Gastrocnemius medialis (tissue), 4 donors: ENCODE data around the gene GHDC. TPM values are rescaled to one million over a fixed set of nuclear protein-coding genes. Genes with fewer than 3 reads are reported as not detected.
A peak's percentile ranks its signal among the peaks of the same experiment; 100 is the strongest.
"Not testable (repeated sequence)": the region's sequence is repeated elsewhere in the genome, so short reads cannot be mapped to it uniquely, and the experiment has no call there.

Experiments used
- ATAC-seq, 2 donors: fragments of 150-250 bp; one replicate each; pipeline ENCODE4 v1.9.1; 2016
- DNase-seq, 2 donors: peaks; one replicate each; pipeline ENCODE4 v3.0.0-alpha.2; 2019
- H3K27ac ChIP-seq, 4 donors: fragments of 200-600 bp; sonication (generic); 1 replicate in 1 of 4; 2 replicates in 3 of 4; pipeline ENCODE4 v1.5.1; 2016 to 2018; ENCODE audit warnings: mild to moderate bottlenecking in 2 of 4, moderate library complexity in 1 of 4
- H3K27me3 ChIP-seq, 3 donors: fragments of 200-600 bp; sonication (generic) in 2 of 3; 1 replicate in 1 of 3; 2 replicates in 2 of 3; pipeline versions ENCODE4 v1.5.1 to v1.6.0; 2016 to 2019; ENCODE audit warnings: mild to moderate bottlenecking in 1 of 3, moderate library complexity in 1 of 3
- H3K36me3 ChIP-seq, 2 donors: fragments of 200-600 bp; sonication (generic) in 1 of 2; one replicate each; pipeline ENCODE4 v1.5.1; 2017 to 2018
- H3K4me1 ChIP-seq, 2 donors: fragments of 200-600 bp; sonication (generic) in 1 of 2; one replicate each; pipeline ENCODE4 v1.5.1; 2016 to 2017; ENCODE audit warnings: mild to moderate bottlenecking in 2 of 2
- H3K4me3 ChIP-seq, 4 donors: fragments of 200-600 bp; sonication (generic) in 3 of 4; 1 replicate in 1 of 4; 2 replicates in 3 of 4; pipeline ENCODE4 v1.5.1; 2016 to 2019; ENCODE audit warnings: mild to moderate bottlenecking in 2 of 4
- H3K9me3 ChIP-seq, 3 donors: fragments of 200-600 bp; sonication (generic) in 2 of 3; 1 replicate in 1 of 3; 2 replicates in 2 of 3; pipeline ENCODE4 v1.5.1; 2016 to 2019
- CTCF ChIP-seq, 5 experiments: fragments of 450-650 bp in 3 of 5; fragments of 200-600 bp in 2 of 5; sonication (generic) in 2 of 5; IDR thresholded peaks in 4 of 5; conservative IDR thresholded peaks in 1 of 5; 1 replicate in 4 of 5; 2 replicates in 1 of 5; pipeline ENCODE4 v1.5.1; 2016 to 2019; ENCODE audit warnings: antibody characterized with exemption in 5 of 5, mild to moderate bottlenecking in 3 of 5, moderate library complexity in 3 of 5
- POLR2A ChIP-seq, 2 donors: fragments of 450-650 bp; IDR thresholded peaks; one replicate each; pipeline ENCODE4 v1.6.1; 2017; ENCODE audit warnings: antibody characterized with exemption in 2 of 2, mild to moderate bottlenecking in 2 of 2, moderate library complexity in 2 of 2
- in situ Hi-C, 4 donors: fragments of 200-750 bp; cut with MboI; loops; one replicate each; pipeline versions ENCODE4 v1.15.0 to v1.8.0; 2017; ENCODE audit warnings: low sequenced_read_pairs in 4 of 4
- intact Hi-C: fragments of 100-400 bp; cut with DNase I; formaldehyde crosslinking; loops from one replicate; pipeline ENCODE4 v1.15.1; 2023; ENCODE audit warnings: low total_unique reads
- total RNA-seq, 4 donors: library from RNA; depleted of rRNA; stranded (reverse); fragments of >200 nt; gene quantifications; one replicate each; pipeline versions ENCODE4 v1.1.0 to v1.2.3, GENCODE V29; 2016

Gene GHDC
- 10 to 100 TPM; 13.8 to 20.0 (median 18.2) TPM for total RNA-seq

GRCh38 chr17:42193969-42194899, at the start of gene GHDC:
Gene GHDC (minus strand): TSS chr17:42194494. CDS start chr17:42193581, 913 bp downstream.
- peak; percentile 77 to 86 for DNase-seq
- Histone ChIP-seq H3K27me3 (no peaks in the 10 kb centered on the region), H3K36me3 (no peaks in the 10 kb centered on the region), H3K4me3 (peak within 1 kb of the TSS; percentile 71 to 95 (median 79)), H3K9me3 (no peaks in the 10 kb centered on the region), H3K4me1 (peaks cover 16 to 23% of the 10 kb centered on the region in 2 donors), H3K27ac (peak within 1 kb of the TSS; percentile 80 to 95 (median 89))
- TF ChIP-seq POLR2A (IDR thresholded peaks at IDR 0.05) = no peak
- TF ChIP-seq CTCF (IDR thresholded peaks at IDR 0.05 in 4 of 5, conservative IDR thresholded peaks at IDR 0.05 in 1 of 5) = peak in 1 of 5 experiments; percentile 17
- in situ Hi-C loops (no loop called here), intact Hi-C loops (loop anchor here (2.0 to 5.0 kb wide), 2 partner anchors 17 to 93 kb away; partner anchors contain the start of gene STAT5A)
- peak; percentile 97 to 98 for ATAC-seq

- no peaks in the 10 kb centered on the region for H3K27me3 ChIP-seq
- ATAC-seq (no peak), DNase-seq (no peak)
- H3K9me3 ChIP-seq = no peaks in the 10 kb centered on the region
- in situ Hi-C loops = no loop called here
- peak overlapping the region; percentile 18 to 64 (median 44) for H3K27ac ChIP-seq
- H3K4me3 ChIP-seq = no peak overlapping the region
- intact Hi-C loops = no loop called here
- peaks cover 26 to 59% of the 10 kb centered on the region in 2 donors for H3K4me1 ChIP-seq
- no peaks in the 10 kb centered on the region for H3K36me3 ChIP-seq
- TF ChIP-seq POLR2A (IDR thresholded peaks at IDR 0.05) (no peak), CTCF (IDR thresholded peaks at IDR 0.05 in 4 of 5, conservative IDR thresholded peaks at IDR 0.05 in 1 of 5) (no peak)
These were observed 49.2 kb upstream of the GHDC start for GRCh38 chr17:42243493-42243982.

- in situ Hi-C loops (no loop called here), intact Hi-C loops (no loop called here)
- no peak overlapping the region for H3K4me3 ChIP-seq
- DNase-seq (no peak), ATAC-seq (no peak)
- H3K27me3 ChIP-seq = no peaks in the 10 kb centered on the region
- no peaks in the 10 kb centered on the region for H3K9me3 ChIP-seq
- H3K27ac ChIP-seq = peak overlapping the region in 3 of 4 donors; percentile 0 to 21 (median 17)
- no peaks in the 10 kb centered on the region for H3K36me3 ChIP-seq
- H3K4me1 ChIP-seq = peaks cover 19 to 53% of the 10 kb centered on the region in 2 donors
- no peak for TF ChIP-seq CTCF (IDR thresholded peaks at IDR 0.05 in 4 of 5, conservative IDR thresholded peaks at IDR 0.05 in 1 of 5)
- TF ChIP-seq POLR2A (IDR thresholded peaks at IDR 0.05) = no peak
These were observed 47.6 kb upstream of the GHDC start for GRCh38 chr17:42241871-42242270.

GRCh38 chr17:42240863-42241262, 46.6 kb upstream of the GHDC start:
- H3K36me3 ChIP-seq, H3K27ac ChIP-seq, H3K4me3 ChIP-seq, H3K9me3 ChIP-seq, intact Hi-C loops, DNase-seq, H3K27me3 ChIP-seq, ATAC-seq, in situ Hi-C loops: not testable (repeated sequence)
- H3K4me1 ChIP-seq = peaks cover 28 to 55% of the 10 kb centered on the region in 2 donors

GRCh38 chr17:42240201-42240600, 45.9 kb upstream of the GHDC start:
- H3K36me3 ChIP-seq = no peaks in the 10 kb centered on the region
- ATAC-seq = no peak
- peaks cover 35 to 55% of the 10 kb centered on the region in 2 donors for H3K4me1 ChIP-seq
- intact Hi-C loops = no loop called here
- no peak for TF ChIP-seq CTCF (IDR thresholded peaks at IDR 0.05 in 4 of 5, conservative IDR thresholded peaks at IDR 0.05 in 1 of 5)
- TF ChIP-seq POLR2A (IDR thresholded peaks at IDR 0.05) = no peak
- H3K27ac ChIP-seq = no peak overlapping the region
- in situ Hi-C loops = no loop called here
- H3K4me3 ChIP-seq = no peak overlapping the region
- no peaks in the 10 kb centered on the region for H3K9me3 ChIP-seq
- DNase-seq = no peak
- H3K27me3 ChIP-seq = no peaks in the 10 kb centered on the region

- intact Hi-C loops = loop anchor here (5.0 kb wide), 1 partner anchor 33 kb away; no protein-coding TSS in a partner anchor
These were observed 45.3 kb upstream of the GHDC start for GRCh38 chr17:42239576-42239975.

More at GRCh38 chr17:42239576-42239975, 45.3 kb upstream of the GHDC start:
- in situ Hi-C loops, H3K9me3 ChIP-seq, ATAC-seq, H3K36me3 ChIP-seq, H3K4me3 ChIP-seq, DNase-seq, H3K27ac ChIP-seq, H3K27me3 ChIP-seq: not testable (repeated sequence)
- peaks cover 41 to 61% of the 10 kb centered on the region in 2 donors for H3K4me1 ChIP-seq
